Kidney tubule cell (primary cell): ENCODE data around the gene AUH.
A peak's percentile ranks its signal among the peaks of the same experiment; 100 is the strongest.

ENCODE experiments used
- DNase-seq: peaks from one replicate; pipeline ENCODE4 v3.0.0-alpha.2; 2018; ENCODE audit warnings: low spot score

AUH gene

DNA sequence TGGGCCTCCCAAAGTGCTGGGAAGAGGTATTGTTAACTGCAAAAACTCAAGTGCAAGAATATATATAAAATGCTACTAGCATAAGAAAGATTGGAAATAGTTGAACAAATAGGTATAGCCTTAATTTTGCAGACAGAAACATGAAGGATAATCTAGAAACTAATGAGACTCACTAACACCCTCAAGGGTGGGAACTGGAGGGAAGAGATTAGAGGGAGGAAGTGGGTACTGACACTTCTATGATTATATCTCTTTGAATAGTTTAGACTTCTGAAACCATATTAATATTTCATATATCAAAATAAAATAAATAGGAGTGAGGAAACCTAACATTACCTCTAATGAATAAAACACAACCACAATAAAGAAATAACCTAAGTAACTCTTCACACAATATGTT lies 23.0 kb downstream of the AUH start:
- DNase-seq, result no peak

DNA sequence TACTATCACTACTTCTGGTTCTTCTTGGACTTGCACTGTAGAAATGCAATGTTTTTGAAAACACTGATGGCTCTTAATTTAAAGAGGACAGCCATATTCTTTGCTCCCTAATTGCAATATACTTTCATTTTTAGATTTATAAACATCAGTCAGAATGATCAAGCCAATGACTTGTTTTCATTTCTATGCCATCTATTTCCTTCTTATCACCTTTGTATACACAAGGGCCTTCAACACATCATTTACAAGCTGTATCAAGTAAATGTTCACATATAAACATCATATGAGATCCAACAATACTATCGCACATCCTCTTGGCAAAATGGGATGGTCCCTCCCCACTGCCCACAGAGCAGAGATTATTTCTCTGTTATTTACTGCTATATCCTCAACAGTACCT lies 24.9 kb downstream of the AUH start:
- no peak for DNase-seq

DNA sequence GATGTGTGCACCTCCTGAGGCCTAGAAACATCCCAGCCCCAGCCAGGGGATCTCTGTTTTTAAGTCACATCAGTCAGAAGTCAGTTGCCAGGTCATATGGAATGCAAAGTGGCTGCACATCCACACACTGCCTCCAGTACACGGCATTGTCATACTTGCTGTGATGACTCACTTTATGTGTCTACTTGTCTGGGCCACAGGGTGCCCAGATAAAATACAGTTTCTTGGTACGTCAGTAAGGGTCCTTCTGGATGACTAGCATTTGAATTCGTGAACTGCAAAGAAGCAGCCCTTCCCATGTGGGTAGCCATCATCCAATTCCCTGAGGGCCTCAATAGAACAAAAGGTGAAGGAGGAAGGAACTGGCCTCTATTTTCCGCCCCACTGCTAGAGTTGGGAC lies 27.7 kb downstream of the AUH start:
- peak; percentile 36 for DNase-seq

DNA sequence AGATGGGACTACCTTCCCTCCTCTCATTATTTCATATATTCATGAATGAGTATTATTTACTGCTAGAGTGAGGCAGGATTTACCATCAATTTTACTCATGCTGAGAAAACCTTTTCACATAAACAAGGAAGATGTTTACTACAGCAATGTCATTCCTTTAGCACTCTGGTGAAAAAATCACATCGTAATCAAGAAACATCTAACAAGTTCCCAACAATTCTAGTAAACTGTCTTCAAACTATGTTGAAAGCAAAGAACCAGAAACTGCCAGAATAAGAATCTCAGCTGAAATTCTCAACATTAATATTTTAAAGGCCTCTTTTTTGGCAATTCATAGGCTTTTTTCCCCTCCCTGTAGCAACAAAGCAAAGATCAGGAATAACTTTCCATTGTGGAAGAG lies 28.2 kb downstream of the AUH start:
- no peak for DNase-seq

DNA sequence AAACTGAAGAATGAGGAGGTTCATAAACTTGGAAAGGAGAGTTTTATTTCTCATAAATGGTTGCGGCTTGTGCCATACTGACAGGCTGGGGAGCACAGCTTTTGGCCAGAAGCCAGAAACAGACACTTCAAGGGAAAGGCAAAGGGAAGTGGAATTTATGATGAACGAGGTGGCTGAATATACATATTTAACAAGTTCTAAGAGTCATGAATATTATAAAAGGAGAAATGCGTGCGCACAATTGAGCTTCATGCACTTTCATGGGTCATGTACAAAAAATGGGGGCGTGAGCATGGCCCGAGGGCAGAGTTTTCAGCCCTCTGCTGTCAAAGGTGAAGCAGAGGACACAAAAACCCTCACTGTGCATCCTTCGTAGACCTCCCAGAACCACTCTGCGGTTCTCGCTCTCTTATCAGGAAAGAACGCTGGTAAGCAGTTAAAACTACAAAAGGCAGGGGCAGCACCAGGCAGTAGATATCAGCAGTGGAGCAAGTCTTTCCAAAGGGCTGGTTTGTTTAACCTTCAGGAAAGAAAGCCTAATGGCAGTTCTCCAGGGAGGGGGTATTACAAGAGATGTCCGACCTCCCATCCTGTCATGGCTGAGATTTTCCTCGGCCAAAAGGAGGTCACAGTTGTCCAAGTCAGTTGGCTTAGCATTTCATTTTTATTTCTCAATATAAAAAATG lies 29.0 kb downstream of the AUH start:
- DNase-seq, result no peak

DNA sequence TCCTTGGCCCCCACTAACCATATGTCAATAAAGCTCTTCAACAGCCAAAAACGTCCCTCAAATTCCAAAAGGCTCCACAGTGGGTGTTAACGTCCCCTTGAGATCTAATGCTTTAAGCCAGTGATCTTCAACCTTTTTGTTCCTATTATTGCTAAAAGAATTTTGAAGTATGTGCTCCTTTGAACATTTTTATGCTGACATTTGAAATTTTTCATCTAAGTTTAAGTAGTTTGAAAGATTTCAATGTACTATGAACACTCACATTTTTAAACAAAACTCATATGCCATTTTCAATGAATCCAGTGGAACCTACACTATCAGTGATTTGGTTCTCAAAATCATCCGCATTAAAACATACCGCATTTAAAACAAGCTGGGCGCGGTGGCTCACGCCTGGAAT lies 29.9 kb downstream of the AUH start:
- no peak for DNase-seq

DNA sequence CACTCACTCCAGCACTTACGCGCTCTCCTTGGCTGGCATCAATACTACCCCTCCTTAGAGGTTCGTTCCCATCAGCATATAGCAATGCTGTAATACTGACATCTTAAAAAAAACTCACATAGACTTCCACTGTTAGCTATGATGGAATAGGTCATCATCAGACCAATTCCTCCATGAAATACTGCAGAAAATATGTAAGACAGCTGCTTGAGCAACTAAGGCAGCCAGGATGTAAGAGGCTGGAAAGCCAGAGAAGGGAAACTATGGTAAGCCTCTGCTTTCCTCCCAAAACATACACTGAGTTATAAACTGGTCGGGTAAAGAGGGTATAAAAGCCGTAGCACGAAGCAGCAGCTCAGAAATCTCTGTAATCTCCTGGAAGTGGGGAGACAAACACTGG lies 33.5 kb downstream of the AUH start:
- no peak for DNase-seq

DNA sequence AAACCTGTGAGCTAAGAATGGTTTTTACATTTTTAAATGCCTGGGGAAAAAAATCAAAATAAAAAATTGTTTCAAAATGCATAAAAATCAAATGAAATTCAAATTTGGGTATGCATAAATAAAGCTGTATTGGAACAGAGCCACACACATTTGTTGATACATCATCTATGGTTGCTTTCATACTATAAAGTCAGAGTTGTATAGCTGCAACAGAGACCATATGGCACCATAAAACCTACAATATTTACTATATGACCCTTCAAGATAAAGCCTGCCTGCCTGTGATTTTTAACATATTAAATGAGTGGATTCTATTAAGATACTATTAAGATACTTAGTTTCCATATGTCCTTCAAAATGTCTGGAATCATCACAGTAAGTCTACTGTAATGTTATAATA lies 40.0 kb downstream of the AUH start:
- no peak for DNase-seq

DNA sequence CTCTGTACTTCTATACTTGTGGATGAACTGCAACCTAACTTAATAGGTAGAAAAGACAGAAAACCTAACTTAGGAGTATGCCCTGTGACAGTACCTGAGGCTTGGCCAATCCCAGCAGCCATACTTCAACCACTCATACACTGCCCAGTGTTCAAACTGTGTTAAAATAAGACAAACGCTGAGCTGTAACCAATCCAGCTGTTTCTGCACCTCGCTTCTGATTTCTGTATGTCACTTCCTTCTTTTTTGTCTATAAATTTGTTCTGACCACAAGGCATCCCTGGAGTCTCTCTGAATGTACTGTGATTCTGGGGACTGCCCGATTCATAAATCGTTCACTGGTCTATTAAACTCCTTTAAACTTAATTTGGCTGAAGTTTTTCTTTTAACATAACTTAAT lies 41.4 kb downstream of the AUH start:
- DNase-seq, result no peak

DNA sequence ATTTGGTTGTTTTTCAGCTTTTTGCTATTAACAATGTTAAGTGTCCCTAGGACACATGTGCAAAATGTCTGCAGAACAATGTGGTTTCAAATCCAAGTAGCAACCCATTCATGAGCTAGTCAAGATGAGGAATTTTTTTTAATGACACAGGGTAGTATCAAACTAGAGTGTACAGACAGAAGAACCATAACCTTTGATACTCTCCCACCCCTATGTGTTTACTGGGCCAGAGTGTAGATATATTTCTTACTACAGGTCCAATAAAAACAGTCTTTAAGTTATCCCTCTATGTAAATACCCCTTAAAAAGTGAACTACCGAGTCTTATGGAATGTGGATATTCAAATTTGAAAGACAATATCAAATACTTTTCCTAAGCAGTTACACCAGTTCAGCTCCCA lies 45.6 kb downstream of the AUH start:
- DNase-seq, result no peak

DNA sequence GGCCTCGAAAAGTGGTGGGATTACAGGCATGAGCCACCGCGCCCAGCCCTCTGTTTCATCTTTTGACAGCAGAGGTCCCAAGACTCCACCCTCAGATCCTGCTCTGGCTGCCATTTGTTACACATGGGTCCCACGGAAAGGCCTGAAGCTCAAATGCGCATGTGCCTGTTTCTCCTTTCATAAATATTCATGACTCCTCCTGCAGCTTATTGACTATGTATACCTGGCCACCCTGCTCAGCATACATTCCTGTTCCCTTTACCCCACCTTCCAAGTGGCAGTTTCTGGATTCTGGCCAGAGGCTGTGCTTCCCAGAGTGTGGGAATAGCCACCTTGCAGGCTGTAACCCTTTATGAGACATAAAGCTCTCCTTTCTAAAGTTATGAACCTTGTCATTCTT lies 46.5 kb downstream of the AUH start:
- peak; percentile 37 for DNase-seq

DNA sequence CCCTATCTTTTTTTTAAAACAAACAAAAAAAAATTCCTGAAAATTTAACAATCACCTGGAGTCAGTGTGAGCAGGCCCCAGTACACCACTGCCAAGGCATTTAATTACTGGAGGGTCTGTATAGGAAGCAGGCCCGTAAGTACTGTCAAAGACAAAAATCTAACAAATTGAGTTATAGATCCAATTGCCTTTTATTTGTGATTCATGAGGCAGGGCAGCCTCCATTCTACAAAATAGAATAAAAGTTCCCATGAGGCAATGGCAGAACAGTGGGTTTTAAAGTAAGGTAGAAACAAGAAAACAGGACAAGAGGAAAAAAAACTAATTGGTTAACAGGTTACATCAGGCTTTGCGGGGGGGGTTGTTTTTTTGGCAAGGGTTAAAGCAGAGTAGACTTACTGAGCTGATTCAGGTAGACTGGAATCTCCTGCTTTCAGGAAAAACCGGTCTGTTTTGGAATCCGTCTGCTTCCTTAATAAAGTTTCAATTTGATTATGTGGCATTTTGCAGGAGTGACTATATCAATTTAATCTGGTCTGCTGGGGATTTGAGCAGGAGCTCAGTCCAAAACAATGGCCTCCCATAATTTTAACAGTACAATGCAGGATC lies 48.9 kb downstream of the AUH start:
- peak; percentile 85 for DNase-seq

DNA sequence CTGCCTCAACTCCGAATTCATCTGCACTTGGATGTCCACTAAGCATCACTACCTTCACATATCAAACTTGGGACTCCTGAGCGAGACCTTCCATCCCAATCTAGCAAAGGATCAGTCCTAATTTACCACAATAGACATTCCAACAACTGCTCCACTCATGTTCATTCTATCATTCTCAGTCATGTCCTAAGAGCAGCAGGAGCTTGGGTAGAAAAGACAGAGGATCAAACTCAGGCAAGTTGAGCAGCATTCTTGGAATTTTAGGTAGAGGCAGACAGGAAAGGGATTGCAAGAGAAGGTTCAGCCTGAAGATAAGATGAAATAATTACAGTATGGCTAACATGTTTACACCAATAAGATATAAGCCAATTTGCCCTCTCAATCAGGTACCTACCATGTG lies 51.7 kb downstream of the AUH start:
- DNase-seq, result no peak

DNA sequence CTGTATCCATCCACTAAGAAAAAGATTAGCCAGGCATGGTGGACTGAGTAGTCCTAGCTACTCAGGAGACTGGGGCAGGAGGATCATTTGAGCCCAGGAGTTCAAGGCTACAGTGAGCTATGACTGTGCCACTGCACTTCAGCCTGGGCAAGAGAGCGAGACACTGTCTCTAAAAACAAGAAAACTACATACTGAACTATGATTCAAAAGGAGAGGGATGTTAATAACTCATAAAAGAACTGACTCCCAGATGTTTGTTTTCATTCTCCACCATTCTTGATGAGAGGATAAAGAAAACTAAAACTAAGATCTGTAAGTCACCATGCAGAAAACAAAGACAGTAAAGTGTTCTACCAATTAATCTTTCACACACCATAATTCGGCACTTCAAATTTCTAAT lies 53.5 kb downstream of the AUH start:
- DNase-seq, result no peak

DNA sequence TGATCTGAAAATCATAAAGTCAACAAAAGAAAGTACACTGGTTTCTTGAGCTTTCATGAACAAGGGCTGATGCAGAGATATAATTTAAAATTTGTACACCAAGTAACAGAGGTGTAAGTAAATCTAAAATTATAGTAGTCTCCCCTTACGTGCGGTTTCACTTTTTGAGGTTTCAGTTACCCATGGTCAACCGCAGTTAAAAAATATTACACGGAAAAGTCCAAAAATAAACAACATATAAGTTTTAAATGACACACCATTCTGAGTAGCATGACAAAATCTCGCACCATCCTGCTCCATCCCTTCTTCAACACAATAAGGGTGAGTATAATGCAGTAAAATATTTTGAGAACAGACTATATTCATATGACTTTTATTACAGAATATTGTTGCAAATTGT lies 54.4 kb downstream of the AUH start:
- no peak for DNase-seq

DNA sequence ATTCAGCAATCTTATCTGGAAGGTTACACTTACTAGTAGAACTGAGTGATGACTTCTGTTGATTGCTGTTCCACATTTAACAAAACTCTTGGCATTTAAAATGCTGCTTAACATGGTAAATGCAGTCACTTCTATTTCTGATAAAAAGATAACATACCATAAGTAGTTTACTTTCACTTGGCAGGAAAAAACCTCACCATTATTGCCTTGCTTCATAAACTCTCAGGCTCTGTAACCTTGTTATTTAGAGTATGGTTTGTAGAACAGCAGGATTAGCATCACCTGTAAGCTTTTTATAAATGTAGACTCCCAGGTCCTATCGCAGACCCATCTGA lies 55.5 kb downstream of the AUH start:
- DNase-seq, result no peak

DNA sequence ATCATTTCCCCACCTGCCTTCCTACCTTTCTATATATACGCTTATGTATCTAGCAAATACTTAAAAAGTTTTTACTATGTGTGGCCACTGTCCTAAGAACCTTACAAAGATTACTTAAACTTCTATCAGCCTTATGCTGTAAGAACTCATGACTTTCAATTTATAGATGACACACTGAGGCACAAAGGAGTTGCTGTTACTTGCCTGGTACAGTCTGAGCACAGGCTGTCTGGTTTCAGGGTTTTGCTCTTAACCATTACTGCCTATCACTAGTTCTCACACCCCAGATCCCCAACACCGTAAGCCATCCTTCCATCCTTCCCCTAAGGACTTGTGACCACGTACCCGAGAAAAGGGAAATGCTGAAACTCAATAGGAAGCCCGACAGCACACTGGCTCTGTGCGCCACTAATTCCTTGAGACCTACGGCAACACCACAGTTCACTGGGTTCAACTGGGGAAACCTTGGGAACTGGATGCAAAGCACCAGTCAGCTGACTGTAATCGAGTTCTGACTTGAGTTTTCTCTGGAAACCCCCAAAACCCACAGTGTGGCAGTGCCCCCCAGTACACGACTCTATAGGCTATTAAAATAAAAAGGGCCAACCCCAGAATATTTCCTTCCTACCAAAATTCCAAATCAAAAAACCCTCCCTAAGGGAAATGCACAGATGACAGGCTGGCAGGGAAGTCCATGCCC lies 56.0 kb downstream of the AUH start:
- DNase-seq, result no peak

DNA sequence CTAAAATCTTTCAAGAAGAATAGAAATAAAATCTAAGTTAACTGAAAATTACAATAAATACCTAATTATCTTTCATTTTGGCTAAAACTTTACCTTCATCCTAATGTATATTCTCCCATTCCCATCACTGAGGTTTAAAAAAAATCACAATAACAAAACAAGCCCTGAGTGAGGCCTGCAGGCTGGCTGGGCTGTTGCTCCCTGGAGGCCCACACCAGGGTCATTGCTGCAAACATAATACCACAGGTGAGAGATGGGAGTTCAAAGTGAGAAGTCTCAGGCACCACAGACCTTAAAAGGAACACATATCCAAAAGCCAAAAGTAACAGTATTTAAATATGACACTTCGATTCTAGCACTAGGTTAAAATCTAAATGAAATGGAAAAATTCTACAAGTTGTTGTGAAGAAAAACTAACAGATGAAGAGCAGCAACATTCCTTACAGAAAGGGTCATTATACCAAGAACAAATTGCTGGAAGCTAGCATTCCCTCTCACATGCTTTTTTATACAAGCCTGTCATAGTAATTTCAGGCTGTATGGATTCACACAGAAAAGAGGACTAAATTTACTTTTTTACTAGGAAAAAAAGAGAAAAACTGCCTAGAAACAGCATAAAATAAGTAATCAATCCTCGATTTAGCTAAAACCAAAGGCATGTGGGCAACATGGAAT lies 57.8 kb downstream of the AUH start:
- DNase-seq, result no peak

DNA sequence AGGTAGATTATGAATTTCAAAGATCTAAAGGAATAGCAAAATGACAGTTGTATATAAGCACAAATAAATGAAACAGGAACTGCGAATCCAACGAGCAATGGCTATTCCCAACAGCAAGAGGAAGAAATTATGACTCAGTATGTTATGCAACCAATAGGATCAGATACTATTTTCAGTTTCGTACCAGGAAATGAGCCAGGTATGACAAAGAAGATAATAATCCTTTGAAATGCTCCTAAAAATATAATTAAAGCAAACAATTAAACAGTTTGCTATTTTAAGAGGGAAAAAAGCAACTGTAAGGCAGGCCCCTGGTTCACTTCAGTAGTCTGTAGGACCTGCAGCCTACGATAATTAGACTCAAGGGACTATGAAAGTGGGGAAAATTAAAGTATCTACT lies 58.9 kb downstream of the AUH start:
- DNase-seq, result peak; percentile 73

DNA sequence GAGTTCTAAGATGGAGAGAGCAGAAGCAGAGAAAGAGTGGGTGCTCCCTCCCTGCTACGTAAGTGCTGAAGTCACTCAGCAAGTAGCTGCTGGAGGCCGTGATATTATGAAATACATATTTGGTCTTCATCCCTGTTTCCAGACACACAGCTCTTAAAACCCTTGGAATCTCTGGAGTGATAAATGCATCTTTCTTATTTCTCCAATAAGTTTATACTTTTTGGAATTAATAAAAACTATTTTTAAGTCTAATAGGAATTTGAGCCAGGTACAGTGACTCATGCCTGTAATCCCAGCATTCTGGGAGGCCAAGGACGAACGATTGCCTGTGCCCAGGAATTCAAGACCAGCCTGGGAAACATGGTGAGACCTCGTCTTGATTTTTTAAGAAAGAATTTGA lies 60.6 kb downstream of the AUH start:
- peak; percentile 19 for DNase-seq

DNA sequence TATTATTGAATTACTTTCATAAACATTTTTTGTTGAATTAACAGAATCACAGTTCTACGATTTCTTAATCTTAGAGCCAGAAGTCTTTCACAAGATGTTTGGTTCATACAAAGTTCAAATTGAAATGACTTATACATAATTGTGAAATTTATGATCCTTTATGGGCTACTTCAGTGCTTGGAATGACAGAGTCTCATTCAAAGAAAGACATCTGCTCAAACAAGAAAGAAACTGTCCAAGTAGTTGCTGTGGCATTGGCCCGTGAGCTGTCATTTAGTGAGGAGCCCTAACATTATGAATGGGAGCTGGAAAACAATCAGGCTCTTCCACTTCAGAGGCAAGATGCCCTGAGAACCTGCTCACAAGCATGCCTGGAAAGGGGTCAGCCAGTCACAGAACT lies 63.4 kb downstream of the AUH start:
- DNase-seq, result no peak

DNA sequence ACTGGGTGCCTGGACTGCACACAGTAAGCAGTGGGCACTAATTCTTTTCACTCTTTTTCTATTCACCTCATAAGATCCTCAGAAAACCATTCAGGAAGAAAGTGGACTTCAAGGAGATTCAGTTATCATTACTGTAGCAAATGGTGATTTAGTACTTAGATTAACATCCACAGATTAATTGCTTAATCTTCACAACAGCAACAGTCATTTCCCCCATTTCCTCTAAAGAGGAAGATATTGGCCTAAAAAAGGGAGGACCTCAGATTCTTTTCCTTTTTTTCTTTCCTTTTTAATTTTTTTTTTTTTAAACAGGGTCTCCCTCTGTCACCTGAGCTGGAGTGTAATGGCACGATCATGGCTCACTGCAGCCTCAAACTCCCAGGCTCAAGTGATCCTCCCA lies 64.4 kb downstream of the AUH start:
- no peak for DNase-seq

DNA sequence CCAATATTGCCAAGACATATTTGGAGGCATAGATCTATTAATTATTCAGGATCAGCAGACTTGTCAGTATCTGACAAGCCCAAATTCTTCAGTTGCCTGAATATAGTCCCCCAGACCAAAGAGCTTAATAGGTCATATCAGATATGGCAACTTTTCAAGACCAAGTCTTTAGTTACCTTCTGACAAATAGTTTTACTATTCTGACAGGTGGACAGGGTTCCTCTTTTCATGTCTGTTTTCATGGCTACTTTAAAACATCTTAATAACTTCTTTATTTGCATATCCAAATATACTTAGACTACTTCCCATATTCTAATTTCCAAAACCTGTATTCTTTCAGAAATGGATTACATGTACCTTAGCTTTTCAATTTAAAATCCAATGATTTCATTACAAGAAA lies 65.4 kb downstream of the AUH start:
- DNase-seq, result no peak
